Panc1 (cell line): ENCODE data around the gene COA8. TPM values are rescaled to one million over a fixed set of nuclear protein-coding genes. Genes with fewer than 3 reads are reported as not detected.

Source experiments
- ATAC-seq: fragments of 200-7000 bp; cut with Tn5 transposase; 2 replicates; pipeline ENCODE4 v1.9.1; 2020; ENCODE audit warnings: mild to moderate bottlenecking, moderate library complexity
- BruUV-seq: library from RNA; stranded (reverse); fragments of 400-500 nt; replicated peaks from 2 replicates; lab custom pipeline; 2021; lab: Mats Ljungman, UMichigan
- CTCF ChIA-PET: fragments of 300-600 bp; sonication (Branson Sonifier 250); formaldehyde crosslinking; loops from one replicate; lab custom pipeline; 2022; ENCODE audit warnings: antibody characterized with exemption; lab: Charles Lee
- POLR2A ChIA-PET: fragments of 300-600 bp; sonication (Branson Sonifier 250); formaldehyde crosslinking; loops from one replicate; lab custom pipeline; 2022; ENCODE audit warnings: antibody characterized with exemption; lab: Charles Lee
- DNase-seq: peaks from one replicate; pipeline ENCODE4 v3.0.0-alpha.2; 2010; ENCODE audit warnings: low read depth, low spot score
- H3K27ac ChIP-seq: 2 replicates; pipeline ENCODE4 v1.5.1; 2011; ENCODE audit warnings: mild to moderate bottlenecking, low read length, inconsistent platforms
- H3K27me3 ChIP-seq: fragments of 200-500 bp; sonication (Bioruptor generic); 2 replicates; pipeline ENCODE4 v1.6.0; 2014; ENCODE audit warnings: low read length, inconsistent platforms; ENCODE audit not compliant: control insufficient read depth, insufficient read depth
- H3K36me3 ChIP-seq: fragments of 200-500 bp; sonication (Bioruptor generic); 2 replicates; pipeline ENCODE4 v1.5.1; 2014; ENCODE audit warnings: inconsistent platforms, mild to moderate bottlenecking, low read length, moderate library complexity; ENCODE audit not compliant: control insufficient read depth, insufficient read depth
- H3K4me1 ChIP-seq: 2 replicates; pipeline ENCODE4 v1.5.1; 2011; ENCODE audit warnings: inconsistent platforms, mild to moderate bottlenecking, low read length, moderate library complexity; ENCODE audit not compliant: control insufficient read depth, insufficient read depth
- H3K4me3 ChIP-seq, 2 experiments: 2 replicates each; pipeline ENCODE4 v1.5.1; 2011 to 2012; ENCODE audit warnings: low read depth in 2 of 2, low read length in 2 of 2, mild to moderate bottlenecking in 2 of 2, inconsistent platforms in 1 of 2, moderate library complexity in 1 of 2
- H3K9me3 ChIP-seq: fragments of 200-500 bp; sonication (Bioruptor generic); 2 replicates; pipeline ENCODE4 v1.5.1; 2014; ENCODE audit warnings: low read depth, mild to moderate bottlenecking, inconsistent platforms, low read length, moderate library complexity; ENCODE audit not compliant: control insufficient read depth, insufficient read depth
- CTCF ChIP-seq: fragments of 450-650 bp; IDR thresholded peaks from 2 replicates; pipeline ENCODE4 v1.5.1; 2017; ENCODE audit warnings: mild to moderate bottlenecking
- POLR2AphosphoS5 ChIP-seq: IDR thresholded peaks from 2 replicates; pipeline ENCODE4 v1.6.1; 2012; ENCODE audit warnings: mild to moderate bottlenecking, low read depth, low read length, moderate library complexity
- REST ChIP-seq, 2 experiments: IDR thresholded peaks; 2 replicates each; pipeline ENCODE4 v1.6.1; 2011 to 2012; ENCODE audit warnings: low read depth in 2 of 2, control low read depth in 1 of 2, low read length in 1 of 2, mild to moderate bottlenecking in 1 of 2, moderate library complexity in 1 of 2; ENCODE audit not compliant: insufficient read depth in 1 of 2
- SIN3A ChIP-seq: IDR thresholded peaks from 2 replicates; pipeline ENCODE4 v1.6.1; 2012; ENCODE audit warnings: low read depth, mild to moderate bottlenecking, low read length, moderate library complexity, borderline replicate concordance; ENCODE audit not compliant: insufficient read depth
- TCF7L2 ChIP-seq: IDR thresholded peaks from 2 replicates; pipeline ENCODE4 v1.6.1; 2011; ENCODE audit warnings: mild to moderate bottlenecking, low read depth, low read length, inconsistent platforms
- in situ Hi-C: cut with HindIII; loops from 2 replicates; pipeline ENCODE4 v1.10.0; 2016; ENCODE audit warnings: low sequenced_read_pairs, low pct_unique_long_range_greater_than_20kb
- intact Hi-C: fragments of 100-400 bp; cut with micrococcal nuclease; formaldehyde crosslinking; loops from one replicate; pipeline ENCODE4 v1.10.0; 2022; ENCODE audit not compliant: unreplicated experiment
- total RNA-seq: library from RNA; stranded (reverse); gene quantifications from one replicate; pipeline ENCODE4 v1.2.1, GENCODE V29; 2021; ENCODE audit not compliant: unreplicated experiment

Gene COA8
- total RNA-seq, 1 experiment from 2014 or later = 42.2 TPM

GRCh38 chr14:103578401-103579075 lies 15.8 kb downstream of the COA8 start:
- DNase-seq (no peak), ATAC-seq (no peak)
- BruUV-seq = no TSS peak
- no peaks in the 10 kb centered on the region for H3K27me3 ChIP-seq
- no peak overlapping the region for H3K27ac ChIP-seq
- no peaks in the 10 kb centered on the region for H3K9me3 ChIP-seq
- no peaks in the 10 kb centered on the region; the same call in 1 of the 2 replicates for H3K36me3 ChIP-seq
- in situ Hi-C loops (no loop called here), intact Hi-C loops (no loop called here)
- no peaks in the 10 kb centered on the region; the same call in none of the 2 replicates for H3K4me1 ChIP-seq
- no peak overlapping the region for H3K4me3 ChIP-seq
- POLR2A ChIA-PET = no interaction called here
- TF ChIP-seq TCF7L2 (no peak), POLR2AphosphoS5 (no peak)
- CTCF ChIA-PET = no interaction called here

- POLR2A ChIA-PET = no interaction called here
- DNase-seq (no peak), ATAC-seq (no peak)
- Histone ChIP-seq H3K27me3 (no peaks in the 10 kb centered on the region), H3K4me1 (no peaks in the 10 kb centered on the region; the same call in none of the 2 replicates), H3K4me3 (no peak overlapping the region), H3K36me3 (no peaks in the 10 kb centered on the region), H3K9me3 (no peaks in the 10 kb centered on the region), H3K27ac (no peak overlapping the region)
- in situ Hi-C loops (no loop called here), intact Hi-C loops (no loop called here)
- BruUV-seq = TSS peak; percentile 25
- CTCF ChIA-PET = no interaction called here
- TF ChIP-seq CTCF = no peak
- no peak for TF ChIP-seq SIN3A
- TF ChIP-seq REST (IDR thresholded peaks at IDR 0.05; ENCODE audit: insufficient read depth in 1 of 2, low read depth in 2 of 2, low read length in 1 of 2) = no peak
- TF ChIP-seq TCF7L2 = no peak
- TF ChIP-seq POLR2AphosphoS5 = no peak
Observed at GRCh38 chr14:103581206-103581605, 18.4 kb downstream of the COA8 start.
